RWPE2 (cell line): Measurements from ENCODE around the gene RALGPS2.
"Not testable (repeated sequence)": the region's sequence is repeated elsewhere in the genome, so short reads cannot be mapped to it uniquely, and the experiment has no call there.

Experiments
- ATAC-seq: fragments of 200-7000 bp; cut with Tn5 transposase; 3 replicates; pipeline ENCODE4 v1.9.1; 2021; ENCODE audit warnings: low read depth
- DNase-seq: peaks from one replicate; pipeline ENCODE4 v3.0.0-alpha.2; 2020; ENCODE audit warnings: low spot score
- H3K27ac ChIP-seq: fragments of 450-650 bp; 2 replicates; pipeline ENCODE4 v1.5.1; 2017; ENCODE audit warnings: mild to moderate bottlenecking; ENCODE audit not compliant: poor library complexity, severe bottlenecking
- H3K27me3 ChIP-seq: fragments of 250-450 bp; sonication (Bioruptor Pico); 2 replicates; pipeline ENCODE4 v1.5.1; 2021; ENCODE audit warnings: mild to moderate bottlenecking, moderate library complexity; ENCODE audit not compliant: insufficient read depth, poor library complexity, severe bottlenecking
- H3K36me3 ChIP-seq: fragments of 250-450 bp; sonication (Bioruptor Pico); 2 replicates; pipeline ENCODE4 v1.5.1; 2020; ENCODE audit warnings: low read depth, mild to moderate bottlenecking, moderate library complexity
- H3K4me1 ChIP-seq: fragments of 250-450 bp; sonication (Bioruptor Pico); 2 replicates; pipeline ENCODE4 v1.5.1; 2021; ENCODE audit warnings: mild to moderate bottlenecking, moderate library complexity; ENCODE audit not compliant: insufficient read depth, poor library complexity, severe bottlenecking
- H3K4me3 ChIP-seq: fragments of 250-450 bp; sonication (Bioruptor Pico); 2 replicates; pipeline ENCODE4 v1.5.1; 2021; ENCODE audit warnings: mild to moderate bottlenecking, moderate library complexity; ENCODE audit not compliant: severe bottlenecking
- H3K9me3 ChIP-seq: fragments of 250-450 bp; sonication (Bioruptor Pico); 2 replicates; pipeline ENCODE4 v1.5.1; 2021; ENCODE audit warnings: mild to moderate bottlenecking, moderate library complexity; ENCODE audit not compliant: severe bottlenecking
- CTCF ChIP-seq: fragments of 450-650 bp; IDR thresholded peaks from one replicate; pipeline ENCODE4 v1.5.1; 2017; ENCODE audit warnings: mild to moderate bottlenecking, moderate library complexity; ENCODE audit not compliant: poor library complexity, severe bottlenecking

The RALGPS2 gene

DNA sequence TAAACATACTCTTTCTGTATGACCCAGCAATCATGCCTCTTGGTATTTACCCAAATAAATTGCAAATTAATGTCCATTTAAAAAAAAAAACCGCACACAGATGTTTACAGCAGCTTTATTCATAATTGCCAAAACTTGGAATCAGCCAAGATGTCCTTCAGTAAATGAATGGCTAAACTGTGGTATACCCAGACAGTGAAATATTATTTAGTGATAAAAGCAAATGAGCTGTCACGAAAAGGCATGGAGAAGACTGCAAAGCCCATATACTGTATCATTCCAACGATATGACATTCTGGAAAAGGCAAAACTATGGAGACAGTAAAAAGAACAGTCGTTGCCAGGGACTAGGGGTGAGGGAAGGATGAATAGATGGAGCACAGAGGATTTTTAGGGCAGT is 223.6 kb downstream of the RALGPS2 start:
- Histone ChIP-seq H3K9me3 (no peaks in the 10 kb centered on the region), H3K36me3 (no peaks in the 10 kb centered on the region), H3K4me3 (no peak overlapping the region), H3K4me1 (no peaks in the 10 kb centered on the region), H3K27ac (no peak overlapping the region), H3K27me3 (no peaks in the 10 kb centered on the region)
- DNase-seq (no peak), ATAC-seq (no peak)
- TF ChIP-seq CTCF = no peak

GRCh38 chr1:178949866-178950265 is 224.8 kb downstream of the RALGPS2 start:
- H3K9me3 ChIP-seq, DNase-seq, H3K36me3 ChIP-seq, H3K27ac ChIP-seq, H3K4me1 ChIP-seq, ATAC-seq, H3K4me3 ChIP-seq, H3K27me3 ChIP-seq: not testable (repeated sequence)

DNA sequence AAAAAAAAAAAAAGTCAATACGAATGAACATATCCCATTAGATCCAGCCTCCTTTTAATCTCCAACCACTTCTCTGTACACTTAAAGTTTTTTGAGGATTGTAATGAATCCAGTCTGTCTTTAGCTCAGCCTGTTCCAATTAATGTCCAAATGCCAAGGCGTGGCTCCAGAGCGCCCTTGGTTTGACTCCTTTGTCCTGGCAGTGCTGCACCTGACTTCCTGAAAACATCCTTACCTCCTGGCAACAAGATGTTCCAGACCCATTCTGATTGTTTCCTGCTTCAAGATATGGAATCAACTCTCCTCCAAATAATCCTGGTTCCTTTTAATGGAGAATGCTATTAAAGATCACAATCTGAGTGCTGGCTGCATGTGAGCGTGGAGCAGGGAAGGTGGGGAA is 226.6 kb downstream of the RALGPS2 start:
- DNase-seq = no peak
- no peak overlapping the region for H3K27ac ChIP-seq
- no peaks in the 10 kb centered on the region for H3K4me1 ChIP-seq
- H3K9me3 ChIP-seq = no peaks in the 10 kb centered on the region
- TF ChIP-seq CTCF = no peak
- no peak overlapping the region for H3K4me3 ChIP-seq
- ATAC-seq = no peak
- H3K36me3 ChIP-seq = no peaks in the 10 kb centered on the region
- H3K27me3 ChIP-seq = no peaks in the 10 kb centered on the region

DNA sequence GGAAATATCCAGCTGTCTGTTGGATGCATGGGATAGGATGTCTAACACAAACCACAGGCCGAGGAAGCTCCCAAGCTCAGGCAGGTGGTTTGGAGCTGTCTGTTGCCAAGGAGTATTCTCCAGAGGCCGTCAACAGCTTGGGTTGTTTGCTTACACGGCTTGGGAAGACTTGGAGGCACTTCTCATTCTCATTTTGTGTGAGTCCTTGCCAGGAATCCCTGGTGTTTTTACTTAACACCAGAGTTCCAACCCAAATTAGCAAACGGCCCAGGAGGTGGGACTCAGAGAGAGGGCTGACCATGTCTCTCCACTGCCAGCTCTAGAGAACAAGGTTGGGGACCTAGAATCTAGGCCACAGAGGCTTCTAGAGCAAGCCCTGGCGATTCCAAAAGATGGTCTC is 228.0 kb downstream of the RALGPS2 start:
- TF ChIP-seq CTCF = no peak
- Histone ChIP-seq H3K36me3 (no peaks in the 10 kb centered on the region), H3K27me3 (no peaks in the 10 kb centered on the region), H3K4me1 (no peaks in the 10 kb centered on the region), H3K9me3 (no peaks in the 10 kb centered on the region), H3K4me3 (no peak overlapping the region), H3K27ac (no peak overlapping the region)
- no peak for DNase-seq
- ATAC-seq = no peak

GRCh38 chr1:178953538-178954324 is 228.7 kb downstream of the RALGPS2 start:
- H3K27me3 ChIP-seq = no peaks in the 10 kb centered on the region

More at GRCh38 chr1:178953538-178954324, 228.7 kb downstream of the RALGPS2 start:
- no peaks in the 10 kb centered on the region for H3K36me3 ChIP-seq
- ATAC-seq (no peak), DNase-seq (no peak)
- no peaks in the 10 kb centered on the region for H3K4me1 ChIP-seq
- no peaks in the 10 kb centered on the region for H3K9me3 ChIP-seq
- no peak overlapping the region for H3K4me3 ChIP-seq
- no peak overlapping the region for H3K27ac ChIP-seq
- no peak for TF ChIP-seq CTCF
